ENCODE data around the gene TEX44. TPM values are rescaled to one million over a fixed set of nuclear protein-coding genes. Genes with fewer than 3 reads are reported as not detected.

The TEX44 gene
- not detected in 2 replicates for polyA plus RNA-seq (2011; rRNA removed)
- not detected in 2 replicates for polyA minus RNA-seq (2011; rRNA and poly(A)+ RNA removed)

- POLR2A ChIA-PET: no interaction called here
- no peak within 1 kb of the TSS for H3K4me3 ChIP-seq (ENCODE audit: low read depth, low read length)
- CTCF ChIA-PET: interaction anchor here (1.2 to 3.0 kb wide), 3 partner anchors 8 to 34 kb away, joined by 3 to 11 read pairs (median 5); no protein-coding TSS in a partner anchor
- no peak for TF ChIP-seq CTCF (IDR thresholded peaks at IDR 0.05; ENCODE audit: low read depth, low read length)
- no peaks in the 10 kb centered on the region; the same call in 1 of the 2 replicates for H3K9me3 ChIP-seq (ENCODE audit: control insufficient read depth, insufficient read depth, low read length)
- no peak within 1 kb of the TSS for H3K27ac ChIP-seq (ENCODE audit: low read depth, low read length)
- H3K27me3 ChIP-seq (ENCODE audit: control insufficient read depth, insufficient read depth, low read length): peaks cover 10% of the 10 kb centered on the region
- no peak for DNase-seq (ENCODE audit: low read depth, low spot score)
These were observed at the start of gene TEX44 for GRCh38 chr2:231592636-231593145. Gene TEX44 (plus strand): TSS chr2:231592864. CDS start chr2:231592952, 88 bp downstream.

- POLR2A ChIA-PET: no interaction called here
- TF ChIP-seq CTCF (IDR thresholded peaks at IDR 0.05; ENCODE audit: low read depth, low read length): no peak
- peaks cover 12% of the 10 kb centered on the region for H3K27me3 ChIP-seq (ENCODE audit: control insufficient read depth, insufficient read depth, low read length)
- H3K4me3 ChIP-seq (ENCODE audit: low read depth, low read length): no peak overlapping the region
- no peak for DNase-seq (ENCODE audit: low read depth, low spot score)
- H3K27ac ChIP-seq (ENCODE audit: low read depth, low read length): no peak overlapping the region
- peaks cover 6% of the 10 kb centered on the region; the same call in 1 of the 2 replicates for H3K9me3 ChIP-seq (ENCODE audit: control insufficient read depth, insufficient read depth, low read length)
- CTCF ChIA-PET: interaction anchor here (1.2 kb wide), 1 partner anchor 13 kb away, joined by 5 read pairs; no protein-coding TSS in a partner anchor
These were observed 47.4 kb upstream of the TEX44 start for GRCh38 chr2:231545105-231545902.

GRCh38 chr2:231546014-231546715, 46.5 kb upstream of the TEX44 start:
- no peak for TF ChIP-seq CTCF (IDR thresholded peaks at IDR 0.05; ENCODE audit: low read depth, low read length)
- Histone ChIP-seq H3K27me3 (ENCODE audit: control insufficient read depth, insufficient read depth, low read length) (peaks cover 12% of the 10 kb centered on the region), H3K4me3 (ENCODE audit: low read depth, low read length) (no peak overlapping the region), H3K9me3 (ENCODE audit: control insufficient read depth, insufficient read depth, low read length) (peaks cover 6% of the 10 kb centered on the region; the same call in 1 of the 2 replicates), H3K27ac (ENCODE audit: low read depth, low read length) (no peak overlapping the region)
- DNase-seq (ENCODE audit: low read depth, low spot score): no peak
- ChIA-PET POLR2A (no interaction called here), CTCF (interaction anchor here (0.6 to 1.2 kb wide), 2 partner anchors 12 to 17 kb away, joined by 5 to 6 read pairs; no protein-coding TSS in a partner anchor)

GRCh38 chr2:231547315-231548110, 45.2 kb upstream of the TEX44 start:
- no peak overlapping the region for H3K27ac ChIP-seq (ENCODE audit: low read depth, low read length)
- peaks cover 10% of the 10 kb centered on the region; the same call in 1 of the 2 replicates for H3K9me3 ChIP-seq (ENCODE audit: control insufficient read depth, insufficient read depth, low read length)
- no peak overlapping the region for H3K4me3 ChIP-seq (ENCODE audit: low read depth, low read length)
- no peak for TF ChIP-seq CTCF (IDR thresholded peaks at IDR 0.05; ENCODE audit: low read depth, low read length)
- DNase-seq (ENCODE audit: low read depth, low spot score): no peak
- ChIA-PET CTCF (interaction anchor here (1.3 kb wide), 1 partner anchor 11 kb away, joined by 3 read pairs; no protein-coding TSS in a partner anchor), POLR2A (no interaction called here)
- H3K27me3 ChIP-seq (ENCODE audit: control insufficient read depth, insufficient read depth, low read length): peaks cover 6% of the 10 kb centered on the region
